ENCODE results near the gene RPTN.

The RPTN gene, protein sequence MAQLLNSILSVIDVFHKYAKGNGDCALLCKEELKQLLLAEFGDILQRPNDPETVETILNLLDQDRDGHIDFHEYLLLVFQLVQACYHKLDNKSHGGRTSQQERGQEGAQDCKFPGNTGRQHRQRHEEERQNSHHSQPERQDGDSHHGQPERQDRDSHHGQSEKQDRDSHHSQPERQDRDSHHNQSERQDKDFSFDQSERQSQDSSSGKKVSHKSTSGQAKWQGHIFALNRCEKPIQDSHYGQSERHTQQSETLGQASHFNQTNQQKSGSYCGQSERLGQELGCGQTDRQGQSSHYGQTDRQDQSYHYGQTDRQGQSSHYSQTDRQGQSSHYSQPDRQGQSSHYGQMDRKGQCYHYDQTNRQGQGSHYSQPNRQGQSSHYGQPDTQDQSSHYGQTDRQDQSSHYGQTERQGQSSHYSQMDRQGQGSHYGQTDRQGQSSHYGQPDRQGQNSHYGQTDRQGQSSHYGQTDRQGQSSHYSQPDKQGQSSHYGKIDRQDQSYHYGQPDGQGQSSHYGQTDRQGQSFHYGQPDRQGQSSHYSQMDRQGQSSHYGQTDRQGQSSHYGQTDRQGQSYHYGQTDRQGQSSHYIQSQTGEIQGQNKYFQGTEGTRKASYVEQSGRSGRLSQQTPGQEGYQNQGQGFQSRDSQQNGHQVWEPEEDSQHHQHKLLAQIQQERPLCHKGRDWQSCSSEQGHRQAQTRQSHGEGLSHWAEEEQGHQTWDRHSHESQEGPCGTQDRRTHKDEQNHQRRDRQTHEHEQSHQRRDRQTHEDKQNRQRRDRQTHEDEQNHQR

DNA sequence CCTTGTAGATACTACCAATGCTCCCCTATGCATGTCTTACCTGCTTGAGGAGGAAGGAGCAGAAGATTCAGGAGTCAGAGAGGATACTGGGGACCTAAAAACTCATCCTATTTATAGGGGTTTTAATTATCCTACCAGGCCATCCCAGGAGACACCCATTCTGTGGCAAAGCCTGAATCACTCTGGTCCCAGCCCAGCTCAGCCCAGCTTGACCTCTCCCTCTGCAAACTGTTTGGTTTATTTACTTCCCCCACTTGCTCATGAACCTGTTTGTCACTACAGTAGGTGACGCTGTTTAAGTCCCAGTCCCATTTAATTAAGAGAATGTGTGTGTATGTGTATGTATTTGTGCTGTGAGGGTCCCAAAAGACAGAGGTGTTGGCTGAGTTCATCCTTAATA, at the start of gene RPTN:
Gene RPTN, minus strand, starts transcription at position 85 of the 400 bp plus-strand sequence. CDS start 1,339 bp downstream, outside the sequence.
- DNase-seq: no peak

DNA sequence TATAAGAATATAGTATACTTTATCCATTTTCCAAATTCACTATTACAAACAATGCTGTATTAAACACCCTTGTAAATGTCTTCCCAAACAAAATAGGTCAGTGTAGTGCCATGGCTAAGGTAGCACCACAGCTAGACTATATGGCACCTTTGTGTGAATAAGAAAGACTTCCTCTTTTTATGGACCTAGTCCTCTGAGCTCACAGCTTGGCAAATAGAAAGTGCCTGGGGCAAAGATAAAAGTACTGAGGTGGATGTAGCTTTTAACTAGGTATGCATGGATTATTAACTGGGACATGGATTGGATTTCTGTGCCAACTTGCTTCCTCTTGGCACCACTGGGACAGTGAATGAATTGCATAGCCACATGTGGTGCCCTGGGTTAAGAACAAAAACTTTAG, 40.0 kb upstream of the RPTN start:
- no peak for DNase-seq

DNA sequence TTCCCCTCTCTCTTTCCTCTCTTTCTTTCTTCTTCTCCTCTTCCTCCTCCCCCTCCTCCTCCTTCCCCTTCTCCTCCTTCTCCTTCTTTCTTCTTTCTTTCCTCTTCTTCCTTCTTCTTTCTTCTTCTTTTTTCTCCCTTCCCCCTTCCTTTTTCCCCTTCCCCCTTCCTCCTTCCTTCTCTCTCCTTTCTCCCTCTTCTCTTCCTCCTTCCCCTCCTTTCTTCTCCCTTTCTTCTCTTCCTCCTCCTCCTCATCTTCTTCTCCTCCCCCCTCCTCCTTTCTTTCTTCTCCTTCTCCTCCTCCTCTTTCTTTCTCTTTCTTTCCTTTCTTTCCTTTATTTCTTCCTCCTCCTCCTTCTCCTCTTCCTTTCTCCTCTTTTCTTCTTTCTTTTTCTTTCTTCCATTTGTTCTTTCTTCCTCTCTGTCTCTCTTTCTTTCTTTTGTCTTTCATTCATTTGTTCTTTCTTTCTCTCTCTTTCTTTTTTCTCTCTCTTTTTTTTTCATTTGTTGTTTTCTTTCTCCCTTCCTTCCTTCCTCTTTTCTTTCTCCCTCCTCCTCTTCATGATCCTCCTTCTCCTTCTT, 38.4 kb upstream of the RPTN start:
- no peak for DNase-seq

DNA sequence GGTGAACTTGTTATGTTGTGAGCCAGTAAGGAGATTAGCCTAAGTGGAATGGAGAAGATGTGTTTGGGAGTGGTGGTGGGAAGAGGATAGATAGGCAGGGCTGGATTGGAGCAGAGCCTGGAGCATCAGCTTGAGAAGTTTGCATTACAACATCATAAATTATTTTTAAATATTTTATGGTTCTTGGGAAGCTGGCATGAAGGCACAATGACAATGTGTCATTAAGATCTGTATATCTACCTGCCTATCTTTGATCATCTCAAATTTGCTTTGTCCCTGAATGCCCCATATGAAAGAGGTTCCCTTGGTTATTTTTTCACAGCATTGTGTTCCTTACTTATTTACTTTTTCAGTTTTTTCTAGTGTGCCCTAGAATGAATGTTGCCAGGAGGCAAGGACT, 32.7 kb upstream of the RPTN start:
- no peak for DNase-seq

DNA sequence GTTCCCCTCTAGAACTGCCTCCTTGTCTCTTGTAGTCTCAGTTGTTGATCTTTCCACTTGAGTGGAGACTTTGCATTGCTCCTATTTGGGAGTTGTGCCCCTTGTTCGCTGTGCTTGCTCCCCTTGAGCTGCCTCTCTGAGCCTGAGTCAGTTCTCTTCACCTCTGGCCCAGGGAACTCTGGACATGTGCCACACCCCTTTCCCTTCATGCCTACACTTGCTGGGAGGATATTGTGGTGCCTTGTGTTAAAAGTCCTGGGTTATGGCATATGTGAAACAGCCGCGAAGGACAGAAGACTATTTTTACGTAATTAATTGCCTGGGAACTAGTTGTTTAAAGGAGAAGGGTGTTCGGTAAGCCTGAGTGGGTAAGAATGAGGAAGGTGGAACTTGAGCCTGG, 32.2 kb upstream of the RPTN start:
- DNase-seq: no peak

DNA sequence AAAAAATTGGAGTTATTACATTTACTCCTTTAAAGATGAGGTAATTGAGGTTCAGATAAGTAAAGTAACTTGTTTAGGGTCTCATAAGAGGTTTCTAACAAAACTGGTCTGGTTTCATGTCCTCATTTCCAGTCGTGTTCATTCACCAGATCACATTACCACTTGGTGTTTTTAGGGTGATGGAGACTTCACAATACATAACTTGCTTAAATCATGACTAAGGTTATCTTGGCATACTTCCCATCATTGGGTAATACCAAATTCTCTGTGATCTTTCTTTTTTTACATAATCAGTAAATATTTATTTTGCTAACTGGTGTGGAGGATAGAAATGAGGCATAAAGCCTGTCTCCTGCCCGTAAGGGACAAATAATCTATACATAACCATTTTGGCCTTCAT, 31.6 kb upstream of the RPTN start:
- no peak for DNase-seq

DNA sequence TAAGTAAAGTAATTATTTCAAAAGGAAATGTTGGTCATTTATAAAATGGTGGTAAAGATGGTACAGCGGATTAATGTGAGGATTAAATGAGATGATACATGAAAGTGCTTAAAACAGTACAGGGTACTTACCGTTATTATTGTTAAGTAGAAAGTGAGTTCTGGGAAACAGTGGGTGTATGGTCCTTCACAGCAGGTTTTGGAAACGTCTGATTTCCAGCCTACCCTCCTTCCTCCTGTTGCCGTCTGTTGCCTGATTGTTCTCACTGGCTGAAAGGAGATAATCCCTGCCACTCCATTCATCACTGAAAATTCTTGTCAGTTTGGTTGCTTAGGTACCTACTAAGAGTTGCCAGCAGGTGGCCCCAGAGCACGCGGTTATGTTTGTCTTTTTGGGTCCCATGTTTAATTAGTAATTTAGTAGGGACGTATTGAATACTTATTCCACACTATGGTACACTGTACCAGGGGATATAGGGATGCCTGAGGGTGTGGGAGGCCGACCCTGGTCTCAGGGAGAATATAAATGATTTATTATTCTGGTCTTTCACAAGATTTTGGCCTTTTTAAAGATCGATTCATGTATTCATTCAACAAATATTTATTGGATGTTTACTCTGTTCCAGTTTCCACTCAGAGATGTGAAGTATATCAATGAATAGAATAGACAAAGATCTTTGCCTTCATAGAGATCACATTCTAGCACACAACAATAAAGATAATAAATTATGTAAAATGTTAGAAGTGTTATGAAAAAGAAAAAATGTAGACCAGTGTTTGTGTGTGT, 30.8 kb upstream of the RPTN start:
- no peak for DNase-seq

DNA sequence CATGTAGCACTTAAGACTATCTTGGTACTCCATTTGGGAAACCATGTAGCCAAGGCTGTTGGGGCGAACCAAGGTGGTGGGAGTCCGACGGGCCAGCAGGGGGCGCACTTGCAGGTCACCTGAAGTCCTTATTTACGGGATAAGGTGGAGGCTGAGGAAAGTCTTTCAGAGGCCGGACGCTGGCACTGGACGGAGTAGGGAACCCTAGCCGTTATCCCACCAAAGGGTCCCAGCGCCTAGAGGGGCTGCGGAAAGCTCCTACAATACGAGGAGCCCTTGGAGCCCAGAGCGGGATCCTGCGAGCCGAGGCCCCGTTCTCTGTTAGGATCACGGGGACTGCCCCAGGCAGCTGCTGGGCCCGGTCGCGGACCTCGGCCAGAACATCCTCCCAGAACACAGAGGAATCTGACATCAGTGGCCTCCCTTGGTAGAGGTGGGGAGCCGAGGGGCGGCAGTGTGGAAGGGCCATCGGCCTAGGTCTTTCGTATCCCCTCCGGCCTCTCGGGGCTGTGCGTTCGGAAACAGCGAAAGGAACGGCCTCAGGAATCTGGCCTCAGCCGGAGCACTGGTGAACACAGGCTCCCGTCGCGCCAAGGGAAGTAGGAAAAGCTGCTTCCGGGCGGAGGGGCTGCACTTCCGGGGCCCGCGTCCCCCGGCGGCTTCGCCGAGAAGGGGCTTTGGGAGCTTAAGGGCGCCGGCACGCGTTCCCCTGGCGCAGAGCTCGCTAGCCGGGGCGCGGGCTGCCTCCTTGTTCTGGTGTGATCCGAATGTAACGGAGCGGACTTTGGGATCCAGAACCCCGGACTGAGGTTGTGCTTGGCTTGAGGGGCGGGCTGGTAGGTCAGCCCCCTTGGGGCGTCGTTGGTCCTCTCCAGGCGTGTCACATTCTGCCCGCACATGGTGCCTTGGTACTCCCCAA, 29.9 kb upstream of the RPTN start:
- no peak for DNase-seq

DNA sequence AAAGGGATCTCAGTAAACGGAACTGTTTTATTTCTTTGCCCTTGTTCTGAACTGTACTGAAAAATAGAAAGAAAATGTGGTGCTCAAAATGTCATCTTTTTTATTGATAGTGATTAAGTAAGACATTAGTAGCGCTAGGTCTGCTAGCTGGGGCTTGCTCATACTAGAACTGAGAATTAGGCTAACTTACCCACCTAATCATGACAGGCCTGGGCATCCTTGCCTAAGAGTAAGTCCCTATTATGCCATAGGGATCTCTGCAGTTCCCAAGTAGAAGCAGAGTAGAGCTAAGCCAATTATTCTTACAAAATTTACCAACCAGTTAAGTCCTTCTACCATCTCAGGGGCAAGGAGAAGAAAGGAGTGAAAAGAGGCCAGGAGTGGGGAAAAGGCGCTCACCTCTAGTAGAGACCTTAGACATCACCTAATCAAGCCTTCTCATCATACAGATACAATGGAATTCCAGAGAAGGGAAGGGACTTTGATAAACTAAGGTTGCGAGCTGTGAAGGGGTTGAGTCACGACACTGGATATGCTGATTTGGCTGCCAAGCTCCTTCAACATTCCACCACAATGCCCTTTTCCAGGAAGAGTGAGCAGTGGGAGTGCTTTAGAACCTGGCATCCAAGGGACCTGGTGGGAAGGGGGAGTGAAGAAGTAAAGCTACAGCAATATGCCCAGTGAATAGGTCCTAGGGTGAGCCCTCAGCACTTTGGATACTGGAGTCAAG, 27.7 kb upstream of the RPTN start:
- DNase-seq: no peak

DNA sequence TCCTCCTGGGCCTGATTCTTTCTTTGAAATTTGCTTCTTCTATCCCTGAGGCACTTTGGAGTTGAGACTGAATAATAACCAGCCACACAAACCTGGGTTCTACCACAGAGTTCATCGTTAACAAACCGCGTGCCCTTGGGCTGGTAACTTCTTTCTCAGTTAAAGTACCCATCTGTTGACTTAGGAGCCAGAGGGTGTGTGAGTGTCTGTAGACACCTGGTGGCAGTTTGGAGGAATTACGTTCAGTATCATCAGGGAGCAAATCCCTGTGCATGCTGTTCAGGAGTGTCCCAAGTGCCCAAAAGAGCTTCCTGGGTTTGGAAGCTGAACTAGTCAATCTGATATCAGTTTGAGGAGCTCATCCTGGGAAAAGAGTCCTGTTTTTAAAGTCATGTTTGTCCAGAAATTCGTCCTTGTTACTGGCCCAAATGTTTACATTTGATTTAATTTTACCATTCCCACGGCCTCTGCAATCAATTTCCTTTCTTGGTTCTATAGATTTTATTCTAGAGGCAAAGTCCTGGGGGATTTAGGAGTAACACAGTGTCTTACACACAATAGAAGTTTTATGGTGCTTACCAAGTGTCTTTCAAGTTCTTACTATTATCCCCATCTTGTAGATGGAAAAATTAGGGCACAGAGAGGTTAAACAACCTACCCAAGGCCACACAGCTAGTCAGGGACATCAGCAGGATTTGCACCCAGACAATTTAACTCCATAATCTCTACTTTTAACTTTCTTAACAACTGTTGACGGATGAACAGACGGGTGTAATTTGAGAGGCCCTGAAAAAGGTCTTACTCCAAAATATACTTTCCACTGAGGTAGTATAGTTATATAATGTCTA, 26.7 kb upstream of the RPTN start:
- no peak for DNase-seq

DNA sequence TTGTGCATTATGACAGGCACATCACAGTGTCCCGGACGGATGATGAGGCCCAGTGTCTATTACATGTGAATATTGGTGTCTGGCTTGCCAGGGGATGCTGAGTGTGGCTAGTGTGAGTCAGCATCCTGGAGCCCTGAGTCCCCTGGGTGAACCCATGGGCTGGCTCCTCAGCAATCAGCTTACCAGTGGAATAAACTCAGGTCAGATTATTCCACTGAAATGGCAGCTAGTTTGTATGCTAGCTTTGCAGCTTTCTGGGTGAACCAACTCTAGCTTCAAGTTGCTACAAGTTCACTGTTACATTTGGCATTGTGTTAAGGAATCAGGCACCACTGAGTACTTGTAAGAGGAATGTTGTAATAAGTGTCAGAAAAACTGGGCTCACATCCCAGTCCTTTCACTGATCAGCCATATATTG, 23.9 kb upstream of the RPTN start:
- DNase-seq: no peak

DNA sequence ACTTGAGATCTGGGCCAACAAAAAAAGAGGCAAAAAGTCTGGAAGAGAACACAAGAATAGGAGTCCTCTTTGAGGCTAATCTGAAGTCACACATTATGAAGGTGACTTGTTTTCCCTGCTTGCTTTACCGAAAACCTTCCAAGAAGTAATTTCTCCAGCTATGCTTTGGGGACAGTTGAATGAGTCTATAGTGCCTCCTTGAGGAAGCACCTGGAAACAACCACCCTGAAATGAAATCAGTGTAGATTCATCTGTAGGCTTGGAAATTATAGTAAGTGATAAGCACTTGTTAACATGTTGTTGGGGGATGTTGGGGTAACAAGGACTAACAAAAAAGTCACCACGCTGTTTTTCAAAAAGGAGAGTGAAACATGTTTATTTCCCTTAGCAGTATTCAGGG, 23.4 kb upstream of the RPTN start:
- DNase-seq: no peak

DNA sequence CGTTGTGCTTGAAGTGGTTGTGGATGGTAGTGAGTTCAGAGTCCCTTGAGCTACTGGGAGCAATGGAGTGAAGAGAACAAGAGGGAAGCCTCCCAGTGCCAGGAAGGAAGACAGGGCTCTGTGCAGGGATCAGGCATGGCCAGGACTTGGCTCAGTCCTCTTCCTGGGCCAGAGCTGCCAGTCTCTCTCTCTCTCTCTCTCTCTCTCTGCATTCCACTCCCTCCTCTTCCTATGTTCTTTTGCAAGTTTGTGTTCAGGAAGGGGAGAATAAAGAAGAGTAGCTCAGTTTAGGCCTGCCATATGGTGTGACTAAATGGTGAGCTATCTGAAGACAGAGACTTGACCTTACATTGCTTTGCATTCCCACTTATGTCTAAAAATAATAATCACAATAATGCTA, 20.5 kb upstream of the RPTN start:
- DNase-seq: no peak

DNA sequence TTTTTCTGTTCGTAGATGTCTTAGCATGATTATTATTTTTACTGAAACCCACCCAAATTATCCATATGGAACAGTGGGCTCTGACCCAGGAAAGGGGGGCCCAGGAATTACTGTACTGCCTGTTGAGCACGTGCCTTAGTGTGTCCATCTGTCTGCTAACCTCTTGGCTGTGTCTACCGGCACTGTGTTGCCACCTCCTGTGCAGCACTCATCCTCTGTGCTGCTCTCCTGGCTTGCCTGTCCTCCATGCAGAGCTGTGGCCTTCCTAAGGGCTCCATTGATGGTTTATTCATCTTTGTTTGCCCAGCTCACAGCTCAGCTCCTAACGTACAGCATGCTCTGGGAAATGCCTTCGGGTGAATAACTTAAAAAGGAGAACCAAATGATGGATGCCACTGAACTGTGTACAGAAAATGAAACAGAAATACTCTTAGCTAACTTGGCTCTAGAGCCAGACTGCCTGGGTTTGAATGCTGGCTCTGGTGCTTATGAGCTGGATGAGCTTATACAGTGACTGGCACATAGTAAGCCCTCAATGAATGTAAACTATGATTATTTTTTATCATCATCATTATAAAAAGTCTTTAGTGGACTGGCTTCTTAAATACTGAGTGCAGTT, 11.4 kb upstream of the RPTN start:
- no peak for DNase-seq

DNA sequence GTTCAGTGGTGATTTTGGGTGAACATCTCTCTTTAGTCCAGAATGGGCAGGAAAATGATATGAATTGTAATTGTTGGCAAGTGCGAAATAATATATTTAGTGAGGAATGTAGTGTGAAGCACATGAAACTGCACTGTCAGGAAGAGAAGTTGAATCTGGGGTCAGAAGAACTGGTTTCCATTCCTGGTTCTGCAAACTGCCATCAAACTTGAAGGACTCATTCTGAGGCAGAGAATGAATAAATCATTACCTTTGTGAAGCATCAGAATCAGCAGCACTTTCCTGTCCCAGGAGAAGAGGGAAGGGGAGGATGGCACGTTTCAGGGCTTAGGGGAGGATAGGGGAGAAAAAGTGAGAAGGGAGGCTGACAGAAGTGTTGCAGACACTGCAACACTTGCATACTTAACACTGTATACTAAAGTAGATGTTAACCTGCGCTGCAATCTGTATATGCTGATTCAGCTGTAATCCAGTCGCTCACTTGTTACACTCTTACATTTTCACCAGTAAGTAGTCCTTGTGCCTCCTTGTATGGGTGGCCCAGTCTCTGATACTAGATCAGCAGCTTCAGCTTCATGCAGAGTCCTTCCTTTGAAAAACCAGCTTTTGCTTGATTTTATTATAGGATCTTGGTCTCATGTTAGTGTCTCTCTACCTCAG, 10.5 kb upstream of the RPTN start:
- DNase-seq: no peak

DNA sequence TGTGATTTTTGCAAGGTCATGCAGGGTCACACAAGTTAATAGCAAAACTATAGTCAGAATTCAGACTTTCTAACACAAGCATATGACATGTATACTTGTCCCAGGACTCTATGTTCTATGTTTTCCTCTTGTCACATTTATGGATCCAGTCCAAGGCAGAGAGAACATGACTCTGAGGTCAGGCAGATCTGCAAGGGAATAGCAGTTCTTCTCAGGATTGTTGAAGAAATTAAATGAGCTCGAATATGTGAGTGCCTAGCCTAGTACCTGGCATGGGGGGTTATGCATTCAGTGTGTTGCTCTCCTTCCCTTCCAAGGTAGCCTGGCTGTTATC, 9.5 kb upstream of the RPTN start:
- DNase-seq: no peak

DNA sequence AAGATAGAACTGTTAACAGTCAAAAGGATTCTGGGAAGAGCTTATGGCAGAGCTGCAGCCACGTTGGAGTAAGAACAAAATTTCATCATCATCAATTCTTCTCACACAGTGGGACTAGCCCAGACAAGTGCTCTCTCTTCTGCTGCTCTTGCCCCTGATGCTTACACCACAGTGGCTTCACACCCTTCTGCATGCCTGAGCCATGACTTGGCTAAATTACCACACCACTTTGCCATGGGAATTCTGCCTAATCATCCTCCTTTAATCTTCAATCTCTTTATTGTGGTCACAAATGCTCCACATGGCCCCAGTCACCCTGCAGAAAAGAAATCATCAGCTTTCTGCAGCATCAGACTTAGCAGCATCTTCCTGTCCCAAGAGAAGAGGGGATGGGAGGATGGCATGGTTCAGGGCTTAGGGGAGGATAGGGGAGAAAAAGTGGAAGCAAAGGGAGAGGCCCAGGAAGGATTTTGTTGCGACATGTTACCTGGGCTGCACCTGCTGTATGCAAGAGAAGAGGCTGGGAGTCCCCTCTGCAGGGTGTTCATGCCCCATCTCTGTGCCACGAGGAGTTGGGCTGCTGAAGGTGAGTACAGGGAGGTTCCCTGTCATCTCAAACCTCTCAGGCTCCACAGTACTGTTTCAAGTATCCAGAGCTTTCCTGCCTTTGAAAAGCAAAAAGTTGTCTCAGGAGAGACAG, 9.0 kb upstream of the RPTN start:
- no peak for DNase-seq

DNA sequence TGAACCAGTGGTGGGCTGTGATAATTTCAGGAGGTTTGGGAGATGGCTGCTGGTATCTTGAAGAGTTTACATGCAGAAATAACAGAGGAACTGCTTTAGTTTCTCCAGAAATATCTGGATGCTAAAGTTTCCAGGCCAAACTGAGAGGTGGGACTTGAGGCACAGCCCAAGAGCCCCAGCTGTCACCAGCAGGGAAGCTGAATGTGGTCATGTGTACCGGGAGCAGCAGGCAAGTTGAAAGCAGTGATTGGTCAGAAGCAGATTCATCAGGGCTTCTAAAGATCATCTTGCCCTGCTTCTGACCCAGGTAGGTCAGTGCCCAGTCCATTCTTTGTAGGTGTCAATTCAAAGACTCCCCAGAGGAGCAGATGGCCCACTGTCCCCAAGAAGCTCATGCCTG, 7.9 kb upstream of the RPTN start:
- DNase-seq: no peak

Measured in NCI-H2029 (cell line).